ENCODE measurements around the gene CDH12.

- TF ChIP-seq POLR2A (IDR thresholded peaks at IDR 0.05) (no peak), CTCF (IDR thresholded peaks at IDR 0.05) (no peak)
Measured at GRCh38 chr5:22678886-22679285, 174.3 kb downstream of the CDH12 start.

Measured in lower leg skin (tissue), 3 donors.